ENCODE measurements around the gene DLGAP4.

DNA sequence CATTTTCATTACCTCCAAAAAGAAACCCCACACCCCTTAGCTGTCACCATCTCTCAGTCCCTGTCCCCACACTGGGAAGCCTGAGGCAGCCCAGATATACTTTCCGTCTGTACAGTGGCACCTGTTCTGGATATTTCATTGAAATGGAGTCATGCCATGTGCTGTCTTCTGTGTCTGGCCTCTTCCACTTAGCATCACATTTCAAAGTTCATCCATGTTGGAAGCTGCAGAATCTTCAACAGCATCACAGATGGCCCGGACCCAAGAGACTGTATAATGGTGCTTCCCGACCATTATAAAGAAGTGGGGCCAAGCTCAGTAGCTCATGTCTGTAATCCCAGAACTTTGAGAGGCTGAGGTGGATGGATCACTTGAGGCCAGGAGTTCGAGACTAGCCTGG lies 58.4 kb downstream of the DLGAP4 start:
- TF ChIP-seq, protein P1, sequence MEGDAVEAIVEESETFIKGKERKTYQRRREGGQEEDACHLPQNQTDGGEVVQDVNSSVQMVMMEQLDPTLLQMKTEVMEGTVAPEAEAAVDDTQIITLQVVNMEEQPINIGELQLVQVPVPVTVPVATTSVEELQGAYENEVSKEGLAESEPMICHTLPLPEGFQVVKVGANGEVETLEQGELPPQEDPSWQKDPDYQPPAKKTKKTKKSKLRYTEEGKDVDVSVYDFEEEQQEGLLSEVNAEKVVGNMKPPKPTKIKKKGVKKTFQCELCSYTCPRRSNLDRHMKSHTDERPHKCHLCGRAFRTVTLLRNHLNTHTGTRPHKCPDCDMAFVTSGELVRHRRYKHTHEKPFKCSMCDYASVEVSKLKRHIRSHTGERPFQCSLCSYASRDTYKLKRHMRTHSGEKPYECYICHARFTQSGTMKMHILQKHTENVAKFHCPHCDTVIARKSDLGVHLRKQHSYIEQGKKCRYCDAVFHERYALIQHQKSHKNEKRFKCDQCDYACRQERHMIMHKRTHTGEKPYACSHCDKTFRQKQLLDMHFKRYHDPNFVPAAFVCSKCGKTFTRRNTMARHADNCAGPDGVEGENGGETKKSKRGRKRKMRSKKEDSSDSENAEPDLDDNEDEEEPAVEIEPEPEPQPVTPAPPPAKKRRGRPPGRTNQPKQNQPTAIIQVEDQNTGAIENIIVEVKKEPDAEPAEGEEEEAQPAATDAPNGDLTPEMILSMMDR (IDR thresholded peaks at IDR 0.05): no peak
- no peak for TF ChIP-seq POLR2A (IDR thresholded peaks at IDR 0.05)

Measured in breast epithelium (tissue), 3 donors.